LNCAP (cell line): ENCODE data around the gene ANO2.

Experiments
- TF ChIP-seq, protein P1 (sequence below): fragments of 450-650 bp; IDR thresholded peaks from 2 replicates; pipeline ENCODE4 v1.5.1; 2017; ENCODE audit warnings: mild to moderate bottlenecking

The ANO2 gene

DNA sequence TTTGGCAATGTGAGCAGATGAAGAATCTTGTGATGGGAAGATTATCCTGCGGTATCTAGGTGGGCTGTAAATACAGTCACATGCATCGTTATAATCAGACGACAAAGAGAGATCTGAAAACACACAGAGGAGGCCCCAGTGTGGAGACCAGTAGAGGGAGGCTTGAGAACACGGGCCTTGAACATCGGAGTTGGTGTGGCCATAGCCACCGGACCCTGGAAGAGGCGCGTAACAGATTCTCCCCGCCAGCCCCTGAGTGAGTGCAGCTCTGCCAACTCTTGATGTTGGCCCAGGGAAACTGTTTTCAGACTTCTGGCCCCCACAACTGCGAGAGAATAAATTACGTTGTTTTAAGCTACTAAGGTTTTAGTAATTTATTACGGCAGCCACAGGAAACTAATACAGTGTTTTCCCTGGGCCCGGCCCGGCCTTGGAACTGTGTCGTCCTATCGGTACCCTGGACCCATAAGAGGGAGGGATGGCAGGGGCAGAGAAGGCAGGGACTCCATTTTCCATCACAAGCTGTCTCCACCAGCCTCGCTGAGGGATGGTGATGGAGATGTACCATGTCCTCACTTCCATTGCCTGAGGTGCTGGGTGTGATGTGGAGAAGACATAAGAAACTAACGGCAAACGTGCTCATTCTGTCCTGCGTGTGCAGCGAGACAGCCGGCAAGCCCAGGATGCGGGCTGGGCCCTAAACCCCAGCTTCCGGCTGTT, 421.5 kb downstream of the ANO2 start:
- TF ChIP-seq, protein P1, sequence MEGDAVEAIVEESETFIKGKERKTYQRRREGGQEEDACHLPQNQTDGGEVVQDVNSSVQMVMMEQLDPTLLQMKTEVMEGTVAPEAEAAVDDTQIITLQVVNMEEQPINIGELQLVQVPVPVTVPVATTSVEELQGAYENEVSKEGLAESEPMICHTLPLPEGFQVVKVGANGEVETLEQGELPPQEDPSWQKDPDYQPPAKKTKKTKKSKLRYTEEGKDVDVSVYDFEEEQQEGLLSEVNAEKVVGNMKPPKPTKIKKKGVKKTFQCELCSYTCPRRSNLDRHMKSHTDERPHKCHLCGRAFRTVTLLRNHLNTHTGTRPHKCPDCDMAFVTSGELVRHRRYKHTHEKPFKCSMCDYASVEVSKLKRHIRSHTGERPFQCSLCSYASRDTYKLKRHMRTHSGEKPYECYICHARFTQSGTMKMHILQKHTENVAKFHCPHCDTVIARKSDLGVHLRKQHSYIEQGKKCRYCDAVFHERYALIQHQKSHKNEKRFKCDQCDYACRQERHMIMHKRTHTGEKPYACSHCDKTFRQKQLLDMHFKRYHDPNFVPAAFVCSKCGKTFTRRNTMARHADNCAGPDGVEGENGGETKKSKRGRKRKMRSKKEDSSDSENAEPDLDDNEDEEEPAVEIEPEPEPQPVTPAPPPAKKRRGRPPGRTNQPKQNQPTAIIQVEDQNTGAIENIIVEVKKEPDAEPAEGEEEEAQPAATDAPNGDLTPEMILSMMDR, result no peak

DNA sequence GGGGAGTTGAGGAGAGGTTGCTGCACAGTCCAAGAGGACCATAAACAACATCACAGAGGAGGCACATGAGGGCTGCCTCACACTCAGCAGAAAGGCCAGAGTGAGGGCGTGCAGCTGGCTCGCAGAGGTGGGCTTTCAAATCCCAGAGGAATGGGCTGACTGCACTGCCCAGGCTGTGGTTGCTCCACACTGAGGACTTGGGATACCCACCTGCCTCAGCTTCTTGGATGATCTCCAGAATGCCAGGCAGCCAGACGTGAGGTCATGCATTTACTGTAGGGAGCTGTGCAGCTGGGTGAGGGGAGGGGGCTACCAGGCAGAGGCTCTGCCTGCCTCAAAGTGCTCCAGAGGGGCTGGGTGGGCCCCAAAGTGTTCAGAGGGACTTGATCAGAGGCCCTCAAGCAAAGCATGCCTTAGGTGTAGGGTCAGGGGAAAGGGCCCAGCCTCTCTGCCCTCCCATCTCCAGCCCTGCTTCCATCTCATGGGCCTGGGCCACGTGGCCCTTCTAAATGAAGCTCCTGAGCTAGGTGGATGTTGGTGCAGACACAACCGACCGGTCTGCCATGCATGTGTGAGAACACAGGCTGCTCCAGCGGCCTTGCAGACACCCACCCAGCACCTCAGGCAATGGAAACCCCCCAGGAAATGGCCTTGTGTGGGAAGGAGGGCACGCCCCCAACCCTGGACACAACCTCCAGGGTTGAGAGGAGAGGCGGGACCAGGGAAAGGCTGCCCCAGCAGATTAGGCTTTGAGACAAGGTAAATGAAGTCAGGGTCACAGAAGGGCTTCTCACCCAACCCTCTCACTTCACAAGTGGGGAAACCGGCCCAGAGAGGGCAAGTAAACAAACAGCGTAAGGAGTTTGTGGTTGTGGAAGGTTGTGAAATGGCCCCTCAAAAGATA, 422.4 kb downstream of the ANO2 start:
- TF ChIP-seq, protein P1, result no peak

DNA sequence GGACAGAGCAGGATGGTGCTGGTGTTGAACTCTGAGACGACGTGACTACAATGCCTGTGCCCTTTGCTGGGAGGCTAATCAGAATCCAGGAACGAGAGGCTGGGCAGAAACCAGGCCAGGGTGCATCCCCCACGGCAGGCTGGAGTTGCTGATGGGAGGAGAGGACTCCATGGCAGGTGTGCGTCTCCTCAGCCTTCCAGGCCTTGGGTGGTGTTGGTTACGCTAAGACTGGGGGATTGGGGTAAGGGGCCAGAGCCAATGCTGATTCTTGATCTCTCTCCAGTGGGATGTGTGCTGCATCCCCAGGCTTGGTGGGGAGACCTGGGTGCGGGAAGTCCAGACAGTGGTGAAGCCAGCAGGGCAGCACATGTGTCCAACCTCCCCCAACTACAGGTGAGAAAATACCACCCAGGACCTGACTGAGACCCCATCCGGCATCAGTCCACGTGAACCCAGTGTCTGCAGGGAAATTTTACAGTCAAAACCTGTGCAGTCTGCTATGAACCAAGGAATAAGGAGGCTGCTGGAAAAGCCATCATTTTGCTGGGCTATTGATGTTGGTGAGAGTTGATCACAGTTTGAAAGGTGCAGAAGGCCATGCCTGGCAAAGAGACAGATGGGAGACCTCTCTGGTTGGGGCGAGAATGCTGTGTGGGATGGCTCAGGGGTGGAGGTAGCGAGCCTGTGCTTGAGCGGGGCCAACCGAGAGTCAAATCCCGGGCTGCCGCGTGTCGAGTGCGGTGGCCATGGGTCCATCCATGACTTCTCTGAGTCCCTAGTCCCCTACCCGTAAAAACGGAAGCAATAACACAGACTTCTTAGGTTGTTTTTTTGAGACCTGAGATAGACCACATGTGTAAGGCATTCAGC, 423.4 kb downstream of the ANO2 start:
- TF ChIP-seq, protein P1, result no peak

DNA sequence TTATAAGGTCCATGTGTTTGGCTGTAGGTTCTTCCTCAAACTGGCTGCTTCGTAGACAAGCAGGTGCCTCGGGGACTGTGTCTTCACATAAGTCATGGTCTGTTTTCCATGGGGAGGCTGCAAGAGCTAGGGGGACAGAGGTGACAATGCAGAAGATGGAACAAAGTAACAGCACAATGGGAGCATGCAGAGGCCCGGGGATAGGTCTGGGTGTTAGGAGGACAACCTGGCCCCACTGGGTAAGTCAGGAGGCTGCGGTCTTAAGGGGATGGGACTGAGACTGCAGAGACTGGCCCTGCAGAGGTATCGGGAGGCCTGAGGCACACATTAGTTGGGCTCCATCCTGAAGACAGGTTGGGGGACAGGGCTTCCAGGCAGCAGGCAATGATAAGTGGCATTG, 424.2 kb downstream of the ANO2 start:
- TF ChIP-seq, protein P1, result no peak

DNA sequence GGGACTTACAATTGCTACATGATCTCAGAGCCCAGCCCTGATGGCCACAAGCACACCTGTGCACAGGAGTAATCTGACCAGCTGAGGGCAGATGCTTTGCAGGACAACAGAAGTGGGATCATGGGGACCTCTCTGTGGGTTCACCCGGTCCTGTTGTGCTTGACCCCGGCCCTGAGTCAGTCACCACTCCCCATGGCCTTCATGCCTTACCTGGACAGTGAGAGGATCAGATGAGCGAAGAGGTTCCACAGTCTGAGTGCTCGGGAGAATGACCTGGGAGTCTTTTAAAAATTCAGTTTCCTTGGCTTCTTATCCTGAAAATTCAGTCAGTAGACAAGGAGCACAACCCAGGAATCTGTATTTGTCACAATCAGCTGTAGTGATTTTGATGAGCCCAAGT, 425.0 kb downstream of the ANO2 start:
- TF ChIP-seq, protein P1, result no peak

DNA sequence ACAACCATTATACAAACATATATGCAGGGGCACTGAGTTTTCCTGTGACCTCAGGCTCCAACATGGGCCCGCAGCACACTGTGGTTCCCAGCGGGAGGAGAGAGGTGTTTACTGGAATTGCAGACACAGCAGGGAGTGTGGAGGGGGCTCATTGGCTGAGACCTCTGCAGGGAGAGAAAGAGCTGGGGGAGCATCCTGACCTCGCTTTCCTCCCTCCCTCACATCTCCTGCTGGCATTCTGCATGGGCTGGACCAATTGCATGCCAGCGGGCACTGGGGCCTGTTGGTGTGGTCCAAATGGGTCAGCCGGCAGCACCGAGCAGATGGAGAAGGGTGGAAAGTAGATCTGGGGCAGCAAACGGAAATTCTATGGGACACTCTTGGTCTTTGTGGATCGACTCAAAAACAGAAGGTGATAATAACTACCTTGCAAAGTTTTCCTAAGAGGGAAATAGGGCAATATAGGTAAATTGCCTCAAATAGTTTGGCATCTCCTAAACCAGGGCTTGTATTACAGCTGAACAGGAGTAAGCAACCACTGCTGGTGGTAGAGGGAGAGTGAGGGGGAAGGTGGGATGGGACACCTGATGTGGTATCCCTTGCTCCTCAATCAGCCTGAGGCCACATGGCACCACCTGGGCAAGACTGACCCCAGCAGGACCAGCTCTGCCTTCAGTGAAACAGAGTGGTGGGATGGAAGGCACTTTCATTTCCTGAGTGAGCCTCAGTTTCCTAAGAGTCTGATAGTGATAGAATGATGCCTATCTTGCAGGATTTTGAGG, 426.3 kb downstream of the ANO2 start:
- TF ChIP-seq, protein P1, result no peak
